CD4-positive, CD25-positive, alpha-beta regulatory T cell (primary cell): Measurements from ENCODE around the gene MRFAP1. TPM values are rescaled to one million over a fixed set of nuclear protein-coding genes. Genes with fewer than 3 reads are reported as not detected.
A peak's percentile ranks its signal among the peaks of the same experiment; 100 is the strongest.
"Not testable (repeated sequence)": the region's sequence is repeated elsewhere in the genome, so short reads cannot be mapped to it uniquely, and the experiment has no call there.

ENCODE experiments used
- ATAC-seq, 2 donors: fragments of 150-1000 bp; cut with Tn5 transposase; one replicate each; pipeline ENCODE4 v1.10.0; 2021; ENCODE audit warnings: low read depth in 2 of 2, moderate number of reproducible peaks in 2 of 2, moderate library complexity in 1 of 2
- DNase-seq, 3 donors: peaks; one replicate each; pipeline versions ENCODE4 v3.0.0 to v3.0.0-alpha.2; 2012 to 2022; ENCODE audit warnings: mixed read lengths in 1 of 3
- H3K27ac ChIP-seq: one replicate; pipeline ENCODE4 v1.7.0; 2013; ENCODE audit warnings: mild to moderate bottlenecking, low read length; ENCODE audit not compliant: insufficient read depth, poor library complexity, severe bottlenecking
- H3K27me3 ChIP-seq: one replicate; pipeline ENCODE4 v1.7.0; 2013; ENCODE audit warnings: low read length; ENCODE audit not compliant: control insufficient read depth, insufficient read depth
- H3K36me3 ChIP-seq: one replicate; pipeline ENCODE4 v1.7.0; 2013; ENCODE audit warnings: mild to moderate bottlenecking, low read length, moderate library complexity; ENCODE audit not compliant: control insufficient read depth, insufficient read depth
- H3K4me1 ChIP-seq: 2 replicates; pipeline ENCODE4 v1.7.0; 2013; ENCODE audit warnings: mild to moderate bottlenecking, low read length; ENCODE audit not compliant: insufficient read depth, control insufficient read depth, poor library complexity, severe bottlenecking
- H3K4me3 ChIP-seq: one replicate; pipeline ENCODE4 v1.7.0; 2013; ENCODE audit warnings: low read depth, mild to moderate bottlenecking, low read length, moderate library complexity
- H3K9me3 ChIP-seq, 2 experiments: 1 replicate in 1 of 2; 2 replicates in 1 of 2; pipeline ENCODE4 v1.7.0; 2013; ENCODE audit warnings: low read length in 2 of 2, mild to moderate bottlenecking in 1 of 2, moderate library complexity in 1 of 2; ENCODE audit not compliant: control insufficient read depth in 2 of 2
- H3K27ac Mint-ChIP-seq, 3 donors: one replicate each; pipeline ENCODE4 v1.8.0; 2020 to 2022; ENCODE audit warnings: mild to moderate bottlenecking in 3 of 3, mixed read lengths in 3 of 3, moderate library complexity in 2 of 3
- H3K27me3 Mint-ChIP-seq: one replicate; pipeline ENCODE4 v1.8.0; 2022; ENCODE audit warnings: mild to moderate bottlenecking, mixed read lengths
- H3K36me3 Mint-ChIP-seq: one replicate; pipeline ENCODE4 v1.8.0; 2020; ENCODE audit warnings: mixed read lengths
- H3K4me1 Mint-ChIP-seq, 4 donors: one replicate each; pipeline ENCODE4 v1.8.0; 2020 to 2022; ENCODE audit warnings: mixed read lengths in 4 of 4, mild to moderate bottlenecking in 1 of 4
- H3K4me3 Mint-ChIP-seq, 4 donors: one replicate each; pipeline ENCODE4 v1.8.0; 2020 to 2022; ENCODE audit warnings: mild to moderate bottlenecking in 4 of 4, mixed read lengths in 4 of 4, moderate library complexity in 3 of 4
- H3K9me3 Mint-ChIP-seq, 7 donors: one replicate each; pipeline ENCODE4 v1.8.0; 2020 to 2022; ENCODE audit warnings: mixed read lengths in 7 of 7, mild to moderate bottlenecking in 3 of 7, moderate library complexity in 2 of 7
- polyA plus RNA-seq, 4 donors: library from polyadenylated mRNA; unstranded; fragments of 300-500 nt; fragmentation: Illumina TruSeq; gene quantifications; one replicate each; pipeline ENCODE4 v1.2.3, GENCODE V29; 2021
- total RNA-seq: library from RNA; stranded (reverse); gene quantifications from one replicate; pipeline ENCODE4 v1.2.3, GENCODE V29; 2022

The MRFAP1 gene
- total and polyA plus RNA-seq, 5 donors from 2014 or later, result 148 to 202 (median 186) TPM

GRCh38 chr4:6662591-6662990 lies 22.1 kb downstream of the MRFAP1 start:
- no peak overlapping the region for H3K4me3 ChIP-seq
- peaks cover 18% of the 10 kb centered on the region for H3K27me3 ChIP-seq
- ATAC-seq (no peak), DNase-seq (no peak)
- peaks cover 52% of the 10 kb centered on the region for H3K27me3 Mint-ChIP-seq
- peak overlapping the region in 1 of 3 donors; percentile 38 for H3K27ac Mint-ChIP-seq
- peak overlapping the region in 1 of 4 donors; percentile 57 for H3K4me3 Mint-ChIP-seq
- no peaks in the 10 kb centered on the region for H3K9me3 Mint-ChIP-seq
- no peaks in the 10 kb centered on the region for H3K36me3 ChIP-seq
- no peak overlapping the region for H3K27ac ChIP-seq
- H3K36me3 Mint-ChIP-seq, result no peaks in the 10 kb centered on the region
- H3K4me1 Mint-ChIP-seq, result peaks cover 0 to 21% (median 2%) of the 10 kb centered on the region in 4 donors
- peaks cover 24% of the 10 kb centered on the region for H3K4me1 ChIP-seq
- H3K9me3 ChIP-seq, result no peaks in the 10 kb centered on the region

GRCh38 chr4:6663596-6664393 lies 23.3 kb downstream of the MRFAP1 start:
- Mint-ChIP-seq H3K27me3 (peaks cover 48% of the 10 kb centered on the region), H3K27ac (no peak overlapping the region), H3K4me1 (peaks cover 0 to 14% (median 2%) of the 10 kb centered on the region in 4 donors), H3K9me3 (no peaks in the 10 kb centered on the region), H3K36me3 (no peaks in the 10 kb centered on the region), H3K4me3 (peak overlapping the region in 3 of 4 donors; percentile 26 to 56 (median 41))
- Histone ChIP-seq H3K4me3 (no peak overlapping the region), H3K4me1 (peaks cover 19% of the 10 kb centered on the region), H3K36me3 (no peaks in the 10 kb centered on the region), H3K27me3 (peaks cover 18% of the 10 kb centered on the region), H3K27ac (no peak overlapping the region), H3K9me3 (no peaks in the 10 kb centered on the region)
- no peak for DNase-seq
- no peak for ATAC-seq

- Histone ChIP-seq H3K4me1 (peaks cover 12% of the 10 kb centered on the region), H3K4me3 (no peak overlapping the region), H3K27ac (no peak overlapping the region), H3K27me3 (peaks cover 18% of the 10 kb centered on the region), H3K36me3 (no peaks in the 10 kb centered on the region), H3K9me3 (no peaks in the 10 kb centered on the region)
- Mint-ChIP-seq H3K27me3 (peaks cover 33% of the 10 kb centered on the region), H3K4me3 (no peak overlapping the region), H3K27ac (no peak overlapping the region), H3K4me1 (peaks cover 0 to 3% (median 0%) of the 10 kb centered on the region in 4 donors), H3K36me3 (peaks cover 6% of the 10 kb centered on the region), H3K9me3 (no peaks in the 10 kb centered on the region)
- no peak for DNase-seq
- ATAC-seq, result no peak
Observed at GRCh38 chr4:6665320-6665654, 24.8 kb downstream of the MRFAP1 start.

DNA sequence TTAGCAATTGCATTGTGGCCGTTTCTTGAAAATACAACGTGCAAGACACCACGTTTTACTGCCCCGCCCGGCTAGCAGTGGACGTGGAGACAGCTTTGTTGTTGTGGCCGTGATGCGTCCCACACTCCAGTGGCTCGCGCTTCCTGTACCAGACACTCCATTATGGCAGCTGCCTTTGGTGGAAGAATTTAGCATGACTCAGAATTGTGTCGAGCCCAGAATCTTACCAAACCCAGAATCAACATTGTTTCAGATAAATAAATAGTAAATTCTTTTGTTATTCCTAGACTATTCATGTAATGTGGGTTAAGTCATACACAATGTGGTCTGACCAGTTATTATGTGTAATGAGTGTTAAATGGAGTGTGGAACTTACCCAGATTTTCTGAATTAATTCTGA lies 27.9 kb downstream of the MRFAP1 start:
- no peak for ATAC-seq
- H3K36me3 Mint-ChIP-seq, result peaks cover 6% of the 10 kb centered on the region
- H3K27me3 Mint-ChIP-seq, result peaks cover 11% of the 10 kb centered on the region
- peaks cover 0 to 12% (median 3%) of the 10 kb centered on the region in 4 donors for H3K4me1 Mint-ChIP-seq
- peak overlapping the region in 1 of 4 donors; percentile 33 for H3K4me3 Mint-ChIP-seq
- Histone ChIP-seq H3K36me3 (no peaks in the 10 kb centered on the region), H3K4me1 (peaks cover 12% of the 10 kb centered on the region), H3K27me3 (peaks cover 9% of the 10 kb centered on the region), H3K27ac (no peak overlapping the region), H3K4me3 (no peak overlapping the region), H3K9me3 (no peaks in the 10 kb centered on the region)
- H3K27ac Mint-ChIP-seq, result no peak overlapping the region
- DNase-seq, result no peak
- no peaks in the 10 kb centered on the region for H3K9me3 Mint-ChIP-seq

- Mint-ChIP-seq H3K9me3 (no peaks in the 10 kb centered on the region), H3K4me1 (peaks cover 14 to 33% (median 27%) of the 10 kb centered on the region in 4 donors), H3K36me3 (peaks cover 19% of the 10 kb centered on the region), H3K27ac (peak overlapping the region in 2 of 3 donors; percentile 11 to 16), H3K27me3 (peaks cover 18% of the 10 kb centered on the region), H3K4me3 (peak overlapping the region in 2 of 4 donors; percentile 24 to 47)
- ATAC-seq, result no peak
- Histone ChIP-seq H3K27me3 (no peaks in the 10 kb centered on the region), H3K4me3 (no peak overlapping the region), H3K9me3 (no peaks in the 10 kb centered on the region), H3K27ac (no peak overlapping the region), H3K36me3 (peaks cover 7% of the 10 kb centered on the region), H3K4me1 (peaks cover 23% of the 10 kb centered on the region)
- no peak for DNase-seq
Observed at GRCh38 chr4:6671648-6672047, 31.2 kb downstream of the MRFAP1 start.

- Histone ChIP-seq H3K36me3 (peaks cover 7% of the 10 kb centered on the region), H3K4me3 (no peak overlapping the region), H3K27ac (no peak overlapping the region), H3K9me3 (no peaks in the 10 kb centered on the region), H3K27me3 (no peaks in the 10 kb centered on the region), H3K4me1 (peaks cover 28% of the 10 kb centered on the region)
- peak overlapping the region in 1 of 3 donors; percentile 16 for H3K27ac Mint-ChIP-seq
- ATAC-seq (no peak), DNase-seq (no peak)
- H3K4me1 Mint-ChIP-seq, result peaks cover 16 to 38% (median 31%) of the 10 kb centered on the region in 4 donors
- no peaks in the 10 kb centered on the region for H3K9me3 Mint-ChIP-seq
- H3K4me3 Mint-ChIP-seq, result no peak overlapping the region
- H3K36me3 Mint-ChIP-seq, result peaks cover 20% of the 10 kb centered on the region
- H3K27me3 Mint-ChIP-seq, result peaks cover 18% of the 10 kb centered on the region
Observed at GRCh38 chr4:6672131-6672530, 31.6 kb downstream of the MRFAP1 start.

DNA sequence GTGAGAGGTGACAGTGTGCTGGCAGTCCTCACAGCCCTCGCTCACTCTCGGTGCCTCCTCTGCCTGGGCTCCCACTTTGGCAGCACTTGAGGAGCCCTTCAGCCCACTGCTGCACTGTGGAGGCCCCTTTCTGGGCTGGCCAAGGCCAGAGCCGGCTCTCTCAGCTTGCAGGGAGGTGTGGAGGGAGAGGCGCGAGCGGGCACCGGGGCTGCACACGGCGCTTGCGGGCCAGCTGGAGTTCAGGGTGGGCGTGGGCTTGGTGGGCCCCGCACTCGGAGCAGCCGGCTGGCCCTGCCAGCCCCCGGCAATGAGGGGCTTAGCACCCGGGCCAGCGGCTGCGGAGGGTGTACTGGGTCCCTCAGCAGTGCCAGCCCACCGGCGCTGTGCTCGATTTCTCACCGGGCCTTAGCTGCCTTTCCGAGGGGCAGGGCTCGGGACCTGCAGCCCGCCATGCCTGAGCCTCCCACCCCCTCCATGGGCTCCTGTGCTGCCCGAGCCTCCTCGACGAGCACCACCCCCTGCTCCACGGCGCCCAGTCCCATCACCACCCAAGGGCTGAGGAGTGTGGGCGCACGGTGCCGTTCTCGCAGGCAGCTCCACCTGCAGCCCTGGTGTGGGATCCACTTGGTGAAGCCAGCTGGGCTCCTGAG lies 32.2 kb downstream of the MRFAP1 start:
- H3K27me3 ChIP-seq, H3K36me3 ChIP-seq, H3K9me3 ChIP-seq, ATAC-seq, H3K9me3 Mint-ChIP-seq, DNase-seq, H3K4me3 ChIP-seq: not testable (repeated sequence)
- Mint-ChIP-seq H3K36me3 (peaks cover 25% of the 10 kb centered on the region), H3K27me3 (peaks cover 18% of the 10 kb centered on the region), H3K4me3 (peak overlapping the region in 3 of 4 donors; percentile 97 to 100 (median 99)), H3K27ac (peak overlapping the region in 2 of 3 donors; percentile 93 to 97), H3K4me1 (peaks cover 16 to 43% (median 36%) of the 10 kb centered on the region in 4 donors)
- peaks cover 33% of the 10 kb centered on the region for H3K4me1 ChIP-seq
- H3K27ac ChIP-seq, result peak overlapping the region; percentile 79
